Heart right ventricle (tissue), 16 donors: ENCODE results near the gene USP40. TPM values are rescaled to one million over a fixed set of nuclear protein-coding genes. Genes with fewer than 3 reads are reported as not detected.

ENCODE experiments used
- ATAC-seq, 8 donors: fragments of 200-7000 bp; cut with Tn5 transposase; one replicate each; pipeline ENCODE4 v1.9.1; 2020; ENCODE audit warnings: mild to moderate bottlenecking in 8 of 8, moderate library complexity in 8 of 8, moderate number of reproducible peaks in 1 of 8
- DNase-seq, 2 donors: peaks; one replicate each; pipeline ENCODE4 v3.0.0-alpha.2; 2020
- H3K27ac ChIP-seq, 10 donors: fragments of 200-600 bp; sonication (generic) in 2 of 10; one replicate each; pipeline versions ENCODE4 v1.5.0 to v1.8.0; 2020 to 2022; ENCODE audit warnings: mild to moderate bottlenecking in 3 of 10
- H3K27me3 ChIP-seq, 7 donors: fragments of 200-600 bp; one replicate each; pipeline ENCODE4 v1.8.0; 2021 to 2022; ENCODE audit warnings: mild to moderate bottlenecking in 2 of 7
- H3K36me3 ChIP-seq, 9 donors: fragments of 200-600 bp; sonication (generic) in 1 of 9; one replicate each; pipeline versions ENCODE4 v1.5.0 to v1.8.0; 2020 to 2022; ENCODE audit warnings: mild to moderate bottlenecking in 2 of 9
- H3K4me1 ChIP-seq, 9 donors: fragments of 200-600 bp; sonication (generic) in 1 of 9; one replicate each; pipeline versions ENCODE4 v1.5.0 to v1.8.0; 2020 to 2022; ENCODE audit warnings: mild to moderate bottlenecking in 4 of 9
- H3K4me3 ChIP-seq, 10 donors: fragments of 200-600 bp; sonication (generic) in 2 of 10; one replicate each; pipeline versions ENCODE4 v1.5.0 to v1.8.0; 2020 to 2022; ENCODE audit warnings: mild to moderate bottlenecking in 7 of 10, moderate library complexity in 2 of 10
- H3K9me3 ChIP-seq, 11 donors: fragments of 200-600 bp in 10 of 11; sonication (generic) in 2 of 11; one replicate each; pipeline versions ENCODE4 v1.5.0 to v1.8.0; 2013 to 2022; ENCODE audit warnings: mild to moderate bottlenecking in 2 of 11, control low read depth in 1 of 11, moderate library complexity in 1 of 11
- CTCF ChIP-seq, 9 donors: fragments of 200-600 bp; sonication (generic) in 2 of 9; IDR thresholded peaks; one replicate each; pipeline versions ENCODE4 v1.5.0 to v1.8.0; 2021 to 2022; ENCODE audit warnings: antibody characterized with exemption in 9 of 9, mild to moderate bottlenecking in 5 of 9, moderate library complexity in 1 of 9
- WGBS, 2 donors: extraction: QIAGEN DNeasy Blood & Tissue Kit; methylation state at CpG; one replicate each; pipeline ENCODE4 v1.1.7; 2013; ENCODE audit warnings: inconsistent platforms in 1 of 2; 5-methylcytosine and 5-hydroxymethylcytosine counted together
- intact Hi-C, 10 donors: fragments of 100-400 bp; cut with DNase I; formaldehyde crosslinking; loops; one replicate each; pipeline versions ENCODE4 v1.11.1 to v1.14.2; 2022
- polyA plus RNA-seq, 2 donors: library from polyadenylated mRNA; stranded (reverse); fragments of 200-250 nt; gene quantifications; one replicate each; pipeline ENCODE4 v1.2.3, GENCODE V29; 2013
- total RNA-seq, 10 donors: library from RNA; stranded (reverse); fragmentation: NEBNext Ultra II Directional in 3 of 10; extraction: Animal tissue kit (Norgen Biotek cat#: 25700) in 3 of 10; gene quantifications; one replicate each; pipeline versions ENCODE4 v1.2.1 to v1.2.4, GENCODE V29; 2021 to 2023
- donor health status: Arrhythmogenic right ventricular cardiomyopathy.
- donor health status: ischemic (EF 13 %, LVEDD 7.1; RV severe dilation, severe dysfunction).
- donor health status: healthy with polysubstance abuse.
- donor health status: DM: no; HTN: yes; CAD: no.
- donor health status: DM: no; HTN: no; CAD: no.
- donor health status: ischemic (EF 25% LVEDD 6.9; RV normal size, moderate dysfunction).
- donor health status: ischemic (EF 25% LVEDD 5.7; RV mildly dilated, moderate dysfunction).
- donor health status: healthy.
- donor health status: DM: yes; HTN: yes; CAD: no.
- donor health status: Ischemic cardiomyopathy.
- donor health status: ischemic (EF 35%, LVEDD 5.7; RV mildly dilated, moderate dysfunction).
- donor health status: nonischemic (EF 11% LVEDD 7.7; RV severe dilation, severe dysfunction).
- donor health status: DM: yes; HTN: yes; CAD: no.
- donor health status: PGD.
- donor health status: ischemic (EF 29% LVEDD 5.4; RV normal size, mild dysfunction).
- donor health status: nonischemic (EF 23%, LVEDD 6.1; RV moderate dilation, normal function).

USP40 gene
- total and polyA plus RNA-seq, 12 donors, result 9.1 to 32.8 (median 16.1) TPM

DNA sequence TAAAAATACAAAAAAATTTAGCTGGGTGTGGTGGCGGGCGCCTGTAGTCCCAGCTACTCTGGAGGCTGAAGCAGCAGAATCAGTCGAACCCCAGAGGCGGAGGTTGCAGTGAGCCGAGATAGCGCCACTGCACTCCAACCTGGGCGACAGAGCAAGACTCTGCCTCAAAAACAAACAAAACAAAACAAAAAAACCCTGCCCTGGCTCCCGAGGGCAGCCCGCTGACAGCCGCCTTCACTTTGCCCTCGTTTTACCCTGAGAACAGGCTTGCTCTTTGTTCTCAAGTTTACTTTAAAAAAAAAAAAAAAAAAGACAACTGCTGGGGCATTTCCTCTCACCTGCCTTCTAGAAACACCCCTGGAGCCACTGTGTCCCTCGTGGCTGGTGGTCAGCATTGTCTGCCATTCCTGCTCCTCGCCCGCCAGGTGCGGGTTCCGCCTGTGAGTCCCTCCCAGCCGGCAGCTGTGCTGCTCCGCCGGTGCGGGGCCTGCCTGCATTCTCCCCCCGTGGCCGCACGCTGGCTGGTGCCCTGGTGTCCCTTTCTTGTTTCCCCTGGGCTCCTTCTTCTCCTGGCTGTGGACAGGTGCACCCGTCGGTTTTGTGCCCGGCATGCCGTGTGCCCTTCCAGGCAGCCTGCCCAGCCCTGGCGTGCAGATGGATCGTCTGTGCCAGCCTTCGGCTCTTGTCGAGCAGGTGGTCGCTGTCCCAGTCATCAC, 105.7 kb downstream of the USP40 start:
- H3K27ac ChIP-seq, result no peak overlapping the region
- peak; percentile 20 to 78 (median 67) for ATAC-seq
- no peak for TF ChIP-seq CTCF (IDR thresholded peaks at IDR 0.05)

GRCh38 chr2:233459426-233459825, 107.2 kb downstream of the USP40 start:
- H3K4me1 ChIP-seq, result no peaks in the 10 kb centered on the region
- DNase-seq, result no peak
- H3K9me3 ChIP-seq, result no peaks in the 10 kb centered on the region
- 90 to 91% methylated on average over 10 of the region's 10 CpGs for WGBS, 2 donors
- peaks cover under 1 to 99% (median 90%) of the 10 kb centered on the region in 9 donors for H3K36me3 ChIP-seq
- no peak overlapping the region for H3K4me3 ChIP-seq
- no peak for ATAC-seq
- no peaks in the 10 kb centered on the region for H3K27me3 ChIP-seq
- intact Hi-C loops, result no loop called here
- no peak overlapping the region for H3K27ac ChIP-seq
- TF ChIP-seq CTCF (IDR thresholded peaks at IDR 0.05), result no peak

More for the DNA sequence above, 105.7 kb downstream of the USP40 start:
- Histone ChIP-seq H3K9me3 (no peaks in the 10 kb centered on the region), H3K4me3 (no peak overlapping the region), H3K27me3 (no peaks in the 10 kb centered on the region), H3K36me3 (peaks cover 5 to 99% (median 84%) of the 10 kb centered on the region in 9 donors), H3K4me1 (no peaks in the 10 kb centered on the region)
- peak in 1 of 2 donors; percentile 45 for DNase-seq
- intact Hi-C loops, result no loop called here
- WGBS, 2 donors, result 64 to 78% methylated on average over 32 of the region's 32 CpGs

GRCh38 chr2:233458826-233459225, 107.8 kb downstream of the USP40 start:
- Histone ChIP-seq H3K9me3 (no peaks in the 10 kb centered on the region), H3K4me1 (no peaks in the 10 kb centered on the region), H3K27ac (no peak overlapping the region), H3K36me3 (peaks cover 0 to 99% (median 90%) of the 10 kb centered on the region in 9 donors), H3K27me3 (no peaks in the 10 kb centered on the region), H3K4me3 (no peak overlapping the region)
- 91 to 94% methylated on average over 8 of the region's 8 CpGs for WGBS, 2 donors
- ATAC-seq (no peak), DNase-seq (no peak)
- TF ChIP-seq CTCF (IDR thresholded peaks at IDR 0.05), result no peak
- intact Hi-C loops, result no loop called here

GRCh38 chr2:233458031-233458610, 108.5 kb downstream of the USP40 start:
- Histone ChIP-seq H3K27ac (no peak overlapping the region), H3K4me3 (no peak overlapping the region), H3K4me1 (no peaks in the 10 kb centered on the region), H3K36me3 (peaks cover 0 to 100% (median 93%) of the 10 kb centered on the region in 9 donors), H3K27me3 (no peaks in the 10 kb centered on the region), H3K9me3 (no peaks in the 10 kb centered on the region)
- no peak for DNase-seq
- ATAC-seq, result no peak
- no peak for TF ChIP-seq CTCF (IDR thresholded peaks at IDR 0.05)
- intact Hi-C loops, result no loop called here
- 94 to 98% methylated on average over 20 of the region's 20 CpGs for WGBS, 2 donors
